ENCODE measurements around the gene VN1R4. TPM values are rescaled to one million over a fixed set of nuclear protein-coding genes. Genes with fewer than 3 reads are reported as not detected.
A peak's percentile ranks its signal among the peaks of the same experiment; 100 is the strongest.
"Not testable (repeated sequence)": the region's sequence is repeated elsewhere in the genome, so short reads cannot be mapped to it uniquely, and the experiment has no call there.

The VN1R4 gene, protein sequence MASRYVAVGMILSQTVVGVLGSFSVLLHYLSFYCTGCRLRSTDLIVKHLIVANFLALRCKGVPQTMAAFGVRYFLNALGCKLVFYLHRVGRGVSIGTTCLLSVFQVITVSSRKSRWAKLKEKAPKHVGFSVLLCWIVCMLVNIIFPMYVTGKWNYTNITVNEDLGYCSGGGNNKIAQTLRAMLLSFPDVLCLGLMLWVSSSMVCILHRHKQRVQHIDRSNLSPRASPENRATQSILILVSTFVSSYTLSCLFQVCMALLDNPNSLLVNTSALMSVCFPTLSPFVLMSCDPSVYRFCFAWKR
- total RNA-seq (2014; rRNA removed; shearing (Covaris generic); ENCODE audit: low replicate concordance) = not detected in 2 replicates

DNA sequence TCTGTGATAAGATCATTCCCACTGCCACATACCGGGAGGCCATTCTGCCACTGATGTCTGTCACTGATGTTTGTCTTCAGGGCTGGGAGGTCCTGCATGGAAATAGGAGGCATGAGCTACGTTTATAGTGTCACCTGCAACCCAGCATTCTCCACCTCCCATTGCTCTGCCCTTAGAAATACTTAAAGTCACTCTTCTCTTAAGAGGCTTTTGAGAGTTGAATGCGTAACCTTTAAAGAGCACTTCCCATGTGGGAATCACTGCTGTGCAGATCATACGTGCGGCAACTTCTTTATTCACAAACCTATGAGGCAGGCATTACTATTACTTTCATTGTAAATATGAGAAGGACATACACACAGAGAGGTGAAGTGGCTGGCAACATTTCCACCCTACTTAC is at the start of gene VN1R4:
VN1R4 (minus strand) TSS at position 101 of the 400 bp plus-strand sequence; CDS start at position 43, 58 bp downstream.
- not testable (repeated sequence) for DNase-seq, H3K36me3 ChIP-seq, H3K9me3 ChIP-seq, H3K27me3 ChIP-seq, H3K4me3 ChIP-seq

DNA sequence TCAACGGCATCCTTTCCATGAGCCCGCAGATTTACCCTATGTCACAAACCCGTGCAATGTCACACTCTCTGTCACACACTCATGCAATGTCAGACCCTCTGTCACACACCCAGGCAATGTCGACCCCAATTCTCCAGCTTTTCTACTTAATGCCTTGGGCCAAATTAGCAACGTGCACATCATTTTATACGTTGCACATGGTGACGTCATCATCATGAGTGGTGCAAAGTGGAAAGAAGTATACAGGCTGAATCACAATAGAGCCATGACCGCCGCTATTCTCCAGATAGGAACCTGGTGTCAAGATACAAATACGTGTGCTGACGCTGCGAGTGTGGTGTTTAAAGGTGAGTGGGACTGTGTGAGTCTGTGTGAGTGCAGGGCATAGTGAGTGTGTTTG is 44.4 kb upstream of the VN1R4 start:
- Histone ChIP-seq H3K9me3 (no peaks in the 10 kb centered on the region), H3K4me3 (no peak overlapping the region), H3K27me3 (no peaks in the 10 kb centered on the region), H3K36me3 (no peaks in the 10 kb centered on the region)
- DNase-seq = no peak

DNA sequence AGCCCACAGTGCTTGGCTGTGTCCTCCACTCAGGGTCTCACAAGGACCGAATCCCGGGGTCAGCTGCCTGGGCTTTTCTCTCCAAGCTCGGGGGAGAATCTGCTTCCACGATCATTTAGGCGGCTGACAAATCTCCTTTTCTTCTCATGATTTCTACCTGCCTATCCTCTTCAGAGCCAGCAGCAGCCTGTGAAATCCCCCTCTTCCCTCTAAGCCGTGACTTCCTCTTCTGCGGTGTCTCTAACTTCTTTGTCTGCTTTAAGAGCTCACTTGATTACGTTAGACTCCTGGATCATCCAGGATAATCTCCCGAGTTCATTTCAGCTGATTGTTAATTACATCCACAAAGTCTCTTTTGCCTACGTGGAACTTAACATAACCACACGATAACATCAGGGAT is 43.5 kb upstream of the VN1R4 start:
- no peak for DNase-seq
- H3K27me3 ChIP-seq = no peaks in the 10 kb centered on the region
- H3K4me3 ChIP-seq = no peak overlapping the region
- H3K36me3 ChIP-seq = no peaks in the 10 kb centered on the region
- no peaks in the 10 kb centered on the region for H3K9me3 ChIP-seq

DNA sequence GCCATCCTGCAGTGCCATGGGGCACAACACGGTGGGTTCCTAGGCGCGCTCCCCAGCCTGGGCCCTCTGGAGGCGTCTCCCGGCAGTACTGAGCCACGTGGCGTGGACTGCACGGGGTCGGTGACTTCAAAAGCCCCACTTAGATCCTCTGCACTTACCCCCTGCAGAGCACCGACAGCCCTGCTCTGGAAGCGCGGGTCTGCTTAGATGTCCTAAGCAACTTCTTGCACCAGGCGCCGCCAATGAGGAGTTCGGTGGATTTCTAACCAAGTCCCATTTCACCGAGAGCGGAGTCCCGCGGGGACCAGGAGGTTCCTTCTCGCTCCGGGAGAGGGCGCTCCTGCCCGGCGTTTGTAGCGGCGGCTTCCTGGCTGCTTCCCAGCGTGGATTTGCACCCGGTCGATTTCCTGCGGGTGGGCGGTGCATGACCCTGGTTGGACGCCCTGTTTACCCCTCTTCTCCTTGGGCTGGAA is 40.9 kb upstream of the VN1R4 start:
- no peak for DNase-seq
- no peaks in the 10 kb centered on the region for H3K27me3 ChIP-seq
- H3K4me3 ChIP-seq = no peak overlapping the region
- no peaks in the 10 kb centered on the region for H3K36me3 ChIP-seq
- H3K9me3 ChIP-seq = peaks cover 3% of the 10 kb centered on the region; the same call in 1 of the 2 replicates

DNA sequence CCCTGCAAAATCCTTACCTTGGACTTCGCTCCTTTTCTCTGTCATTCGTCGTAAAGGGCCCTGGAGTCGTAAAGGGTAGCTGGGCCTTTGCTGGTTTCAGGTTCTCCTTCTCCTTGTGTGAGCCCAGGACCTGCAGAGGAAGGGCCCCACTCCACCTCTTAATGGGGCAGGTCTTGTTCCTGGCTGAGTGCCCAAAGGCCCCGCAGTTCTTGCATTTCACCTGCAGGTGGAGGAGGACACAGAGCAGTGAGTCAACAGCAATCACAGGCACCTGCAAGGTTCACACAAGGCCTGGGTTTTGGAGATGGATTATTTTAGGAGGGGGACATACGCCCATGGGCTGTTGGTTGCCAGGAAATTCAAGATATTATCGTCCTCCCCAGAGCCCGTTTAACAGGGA is 33.8 kb upstream of the VN1R4 start:
- DNase-seq, H3K27me3 ChIP-seq, H3K4me3 ChIP-seq, H3K9me3 ChIP-seq, H3K36me3 ChIP-seq: not testable (repeated sequence)

DNA sequence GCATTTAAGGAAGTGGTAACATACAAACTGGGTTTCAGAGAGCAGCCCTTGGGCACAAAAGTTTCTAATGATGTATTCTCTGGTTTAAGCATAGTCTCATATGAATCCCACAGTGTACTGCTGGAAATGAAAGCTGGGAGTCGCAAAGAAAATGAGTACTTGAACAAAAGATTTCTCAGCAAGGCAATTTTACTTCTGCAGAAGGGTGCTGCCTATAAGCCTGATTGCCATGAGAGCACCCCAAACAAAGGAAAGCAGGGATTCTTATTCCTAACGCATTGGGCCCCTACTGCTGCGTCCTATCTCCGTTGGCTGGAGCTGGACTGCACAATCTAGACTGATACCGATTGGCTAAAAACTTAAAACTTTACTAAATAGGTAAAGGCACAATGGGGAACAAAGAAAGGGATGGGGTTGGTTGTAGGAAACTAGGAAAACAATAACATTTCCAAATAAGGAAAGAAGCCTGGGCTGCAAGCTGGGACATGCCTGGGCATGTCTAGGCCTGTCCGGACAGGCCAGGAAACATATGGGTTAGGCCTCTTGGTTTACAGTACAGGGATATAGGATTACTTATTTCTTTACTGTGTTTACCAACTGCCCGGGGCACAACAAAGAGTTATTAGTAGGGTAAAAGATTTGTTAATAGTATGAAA is 27.4 kb upstream of the VN1R4 start:
- Histone ChIP-seq H3K9me3 (peaks cover 9% of the 10 kb centered on the region), H3K36me3 (no peaks in the 10 kb centered on the region), H3K4me3 (no peak overlapping the region), H3K27me3 (no peaks in the 10 kb centered on the region)
- DNase-seq = no peak

DNA sequence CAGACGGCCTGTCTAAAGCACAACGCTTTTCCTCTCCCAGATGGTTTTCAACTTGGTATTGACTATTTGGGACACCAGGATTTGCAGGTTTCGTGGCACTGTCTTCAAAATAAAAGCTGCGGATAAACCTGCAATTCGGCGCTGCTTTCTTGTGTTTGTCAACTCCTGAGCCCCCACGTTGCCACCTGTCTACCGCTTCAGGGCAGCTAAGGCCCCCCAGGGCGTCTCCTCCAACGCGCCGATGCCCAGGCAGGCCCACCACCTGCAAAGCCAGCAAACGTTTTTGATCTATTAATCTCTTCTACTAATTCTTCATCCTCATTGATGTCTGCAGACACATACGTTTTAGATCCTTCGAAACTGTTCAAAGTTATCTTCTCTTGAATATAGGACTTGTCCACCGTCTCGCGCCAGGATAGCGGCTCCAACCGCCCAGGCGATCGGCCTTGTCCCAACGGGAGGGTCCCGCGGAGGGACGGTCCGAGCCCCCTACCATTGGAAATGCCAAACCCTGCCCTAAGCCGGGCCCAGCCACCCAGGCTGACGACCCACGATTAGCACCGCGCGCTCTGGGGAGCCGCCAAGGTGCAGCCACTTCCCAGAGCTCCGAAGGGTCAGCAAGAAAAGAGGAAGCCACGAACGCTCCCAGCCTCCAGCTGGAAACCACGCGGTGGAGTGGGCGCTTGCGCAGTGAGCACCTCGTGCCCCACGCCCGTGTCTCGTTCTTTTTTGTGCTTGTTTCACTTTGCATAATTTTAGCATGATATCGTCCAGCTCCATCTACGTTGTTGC is 23.4 kb upstream of the VN1R4 start:
- peaks cover 9% of the 10 kb centered on the region for H3K9me3 ChIP-seq
- DNase-seq = no peak
- H3K36me3 ChIP-seq = no peaks in the 10 kb centered on the region
- H3K4me3 ChIP-seq = no peak overlapping the region
- no peaks in the 10 kb centered on the region for H3K27me3 ChIP-seq

DNA sequence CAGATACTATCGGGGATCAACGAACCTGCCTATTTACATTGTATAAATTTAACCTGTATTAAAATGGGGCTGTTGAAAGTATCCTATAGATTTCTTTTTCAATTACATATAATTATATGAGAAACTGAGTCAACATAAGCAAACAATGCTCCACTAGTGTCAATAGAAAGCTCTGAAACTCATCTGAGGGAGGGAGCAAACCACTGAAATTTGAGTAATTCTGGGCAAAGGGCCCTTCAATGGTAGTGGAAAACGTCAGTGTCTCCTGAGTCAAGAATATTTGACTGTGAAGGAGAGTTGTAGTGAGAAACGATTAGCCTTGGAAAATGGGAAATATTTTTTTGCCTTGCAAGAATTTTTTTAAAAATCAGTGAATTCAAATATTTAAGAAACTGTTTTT is 17.6 kb upstream of the VN1R4 start:
- H3K9me3 ChIP-seq = no peaks in the 10 kb centered on the region; the same call in 1 of the 2 replicates
- no peak for DNase-seq
- no peak overlapping the region for H3K4me3 ChIP-seq

DNA sequence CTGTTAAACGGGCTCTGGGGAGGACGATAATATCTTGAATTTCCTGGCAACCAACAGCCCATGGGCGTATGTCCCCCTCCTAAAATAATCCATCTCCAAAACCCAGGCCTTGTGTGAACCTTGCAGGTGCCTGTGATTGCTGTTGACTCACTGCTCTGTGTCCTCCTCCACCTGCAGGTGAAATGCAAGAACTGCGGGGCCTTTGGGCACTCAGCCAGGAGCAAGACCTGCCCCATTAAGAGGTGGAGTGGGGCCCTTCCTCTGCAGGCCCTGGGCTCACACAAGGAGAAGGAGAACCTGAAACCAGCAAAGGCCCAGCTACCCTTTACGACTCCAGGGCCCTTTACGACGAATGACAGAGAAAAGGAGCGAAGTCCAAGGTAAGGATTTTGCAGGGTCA is 14.4 kb upstream of the VN1R4 start:
- not testable (repeated sequence) for H3K9me3 ChIP-seq, H3K27me3 ChIP-seq, H3K36me3 ChIP-seq, H3K4me3 ChIP-seq, DNase-seq

More for the DNA sequence above, 17.6 kb upstream of the VN1R4 start:
- no peaks in the 10 kb centered on the region for H3K27me3 ChIP-seq
- no peaks in the 10 kb centered on the region for H3K36me3 ChIP-seq

DNA sequence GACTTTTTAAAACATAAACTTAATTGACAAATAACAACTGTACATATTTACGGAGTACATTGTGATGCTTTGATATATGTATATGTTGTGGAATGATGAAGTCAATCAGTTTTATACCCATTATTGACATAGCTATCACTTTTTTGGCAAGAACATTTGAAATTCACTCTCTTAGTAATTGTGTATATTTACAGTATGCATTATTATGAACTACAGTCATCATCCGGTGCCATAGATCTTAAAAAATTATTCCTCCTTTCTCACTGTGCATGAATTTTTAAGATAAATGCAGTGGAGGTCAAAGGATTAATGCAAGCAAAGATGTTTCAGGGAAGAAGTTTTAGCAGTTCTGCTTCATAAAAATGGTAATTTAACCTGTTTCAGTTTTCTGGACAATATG is 8.0 kb upstream of the VN1R4 start:
- no peak for DNase-seq
- Histone ChIP-seq H3K4me3 (no peak overlapping the region), H3K9me3 (no peaks in the 10 kb centered on the region), H3K27me3 (no peaks in the 10 kb centered on the region), H3K36me3 (no peaks in the 10 kb centered on the region)

DNA sequence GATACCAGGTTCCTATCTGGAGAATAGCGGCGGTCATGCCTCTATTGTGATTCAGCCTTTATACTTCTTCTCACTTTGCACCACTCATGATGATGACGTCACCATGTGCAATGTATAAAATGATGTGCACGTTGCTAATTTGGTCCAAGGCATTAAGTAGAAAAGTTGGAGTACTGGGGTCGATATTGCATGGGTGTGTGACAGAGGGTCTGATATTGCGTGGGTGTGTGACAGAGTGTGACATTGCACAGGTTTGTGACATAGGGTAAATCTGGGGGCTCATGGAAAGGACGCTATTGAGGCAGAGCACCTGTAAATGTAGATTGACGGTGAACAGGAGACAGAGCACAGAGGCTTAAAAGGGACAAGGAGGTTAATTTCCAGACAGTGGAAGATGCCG is 4.5 kb upstream of the VN1R4 start:
- Histone ChIP-seq H3K4me3 (no peak overlapping the region), H3K9me3 (no peaks in the 10 kb centered on the region), H3K27me3 (no peaks in the 10 kb centered on the region), H3K36me3 (no peaks in the 10 kb centered on the region)
- no peak for DNase-seq

DNA sequence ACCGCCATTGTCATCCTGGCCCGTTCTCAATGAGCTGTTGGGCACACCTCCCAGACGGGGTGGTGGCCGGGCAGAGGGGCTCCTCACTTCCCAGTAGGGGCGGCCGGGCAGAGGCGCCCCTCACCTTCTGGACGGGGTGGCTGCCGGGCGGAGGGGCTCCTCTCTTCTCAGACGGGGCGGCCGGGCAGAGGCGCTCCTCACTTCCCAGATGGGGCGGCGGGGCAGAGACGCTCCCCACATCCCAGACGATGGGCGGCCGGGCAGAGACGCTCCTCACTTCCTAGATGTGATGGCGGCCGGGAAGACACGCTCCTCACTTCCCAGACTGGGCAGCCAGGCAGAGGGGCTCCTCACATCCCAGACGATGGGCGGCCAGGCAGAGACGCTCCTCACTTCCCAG is 2.3 kb upstream of the VN1R4 start:
- DNase-seq, H3K4me3 ChIP-seq, H3K9me3 ChIP-seq, H3K36me3 ChIP-seq, H3K27me3 ChIP-seq: not testable (repeated sequence)

DNA sequence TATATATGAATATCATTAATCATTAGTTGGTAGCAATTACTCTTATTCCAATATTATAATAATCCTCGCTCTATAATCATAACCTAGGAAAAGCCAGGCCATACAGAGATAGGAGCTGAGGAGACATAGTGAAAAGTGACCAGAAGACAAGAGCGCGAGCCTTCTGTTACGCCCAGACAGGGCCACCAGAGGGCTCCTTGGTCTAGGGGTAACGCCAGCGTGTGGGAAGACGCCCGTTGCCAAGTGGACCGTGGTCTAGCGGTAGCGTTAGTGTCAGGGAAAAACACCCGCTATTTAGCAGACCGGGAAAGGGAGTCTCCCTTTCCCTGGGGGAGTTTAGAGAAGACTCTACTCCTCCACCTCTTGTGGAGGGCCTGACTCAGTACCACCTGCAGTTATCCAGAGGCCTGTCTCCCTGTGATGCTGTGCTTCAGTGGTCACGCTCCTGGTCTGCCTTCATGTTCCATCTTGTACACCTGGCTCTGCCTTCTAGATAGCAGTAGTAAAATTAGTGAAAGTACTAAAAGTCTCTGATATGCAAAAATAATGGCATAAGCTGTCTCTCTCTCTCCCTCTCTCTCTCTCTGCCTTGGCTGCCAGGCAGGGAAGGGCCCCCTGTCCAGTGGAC is 9.7 kb downstream of the VN1R4 start, which contains the start of gene VN1R2:
VN1R2 (plus strand) TSS at position 578 of the 628 bp plus-strand sequence. CDS start 84 bp downstream, outside the sequence.
- peaks cover 25% of the 10 kb centered on the region for H3K9me3 ChIP-seq
- H3K27me3 ChIP-seq, H3K4me3 ChIP-seq, H3K36me3 ChIP-seq: not testable (repeated sequence)
- DNase-seq = peak; percentile 6

DNA sequence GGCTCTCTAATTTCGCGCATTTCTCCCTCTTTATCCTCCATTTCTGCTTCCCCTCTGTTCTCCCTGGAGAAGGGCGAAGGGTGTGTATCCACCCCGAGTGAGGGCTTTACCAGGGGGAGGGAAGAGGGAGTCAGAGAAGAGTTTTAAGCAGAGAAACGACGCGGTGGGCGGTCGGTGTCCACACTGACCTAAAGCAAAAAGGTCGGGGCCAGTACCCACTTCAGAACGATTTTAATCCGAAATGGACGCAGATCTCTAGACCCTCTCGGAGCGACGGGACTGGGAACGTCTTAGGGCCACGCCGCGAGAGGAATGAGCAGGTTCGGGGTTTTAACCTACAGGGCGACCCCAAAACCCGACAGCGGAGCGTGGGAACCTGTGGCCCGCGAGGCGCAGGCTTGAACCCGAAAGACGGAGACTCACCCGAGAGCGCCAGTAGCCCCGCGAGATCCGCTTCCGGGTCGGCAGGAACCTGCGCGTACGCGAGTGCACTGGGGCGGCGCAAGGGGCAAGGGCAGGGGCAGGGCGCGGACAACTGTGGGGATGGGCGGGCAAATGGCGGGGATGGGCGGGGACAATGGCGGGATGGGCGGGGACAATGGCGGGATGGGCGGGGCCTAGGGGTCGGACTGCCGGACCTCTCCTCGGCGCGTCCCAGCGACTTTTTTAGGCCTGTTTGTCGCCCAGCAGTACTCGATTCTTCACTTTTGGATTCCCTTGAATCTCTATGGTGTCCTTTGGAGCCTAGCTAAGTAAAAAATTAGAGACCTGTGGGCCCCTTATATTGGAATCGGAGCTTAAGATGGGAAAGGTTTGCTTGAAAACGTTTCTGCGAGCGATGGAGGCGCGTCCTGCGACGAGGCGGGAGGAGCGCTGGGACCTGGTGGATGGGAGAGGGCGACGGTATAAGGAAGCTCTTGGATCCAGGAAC is 12.8 kb downstream of the VN1R4 start, which contains the start of gene ZNF677:
ZNF677 (minus strand) TSS at position 463 of the 931 bp plus-strand sequence. CDS start 3,323 bp downstream, outside the sequence.
- DNase-seq = peak; percentile 60
- Histone ChIP-seq H3K36me3 (no peaks in the 10 kb centered on the region), H3K9me3 (peaks cover 23% of the 10 kb centered on the region), H3K4me3 (peak within 1 kb of the TSS; percentile 46), H3K27me3 (no peaks in the 10 kb centered on the region)

DNA sequence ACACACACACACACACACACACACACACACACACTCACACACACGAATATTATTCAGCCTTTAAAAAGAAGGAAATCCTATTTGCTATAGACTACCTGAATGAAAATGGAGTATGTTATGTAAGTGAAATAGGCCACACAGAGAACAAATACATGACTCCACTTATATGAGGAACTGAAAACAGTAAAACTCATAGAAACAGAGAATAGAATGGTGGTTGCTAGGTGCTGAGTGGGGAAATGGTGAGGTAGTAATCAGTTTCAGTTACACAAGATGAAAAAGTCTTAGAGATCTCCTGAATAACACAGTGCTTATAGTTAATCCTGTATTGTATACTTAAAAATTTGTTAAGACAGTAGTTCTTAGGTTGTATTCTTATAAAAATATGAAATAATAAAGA is 21.0 kb downstream of the VN1R4 start:
- H3K9me3 ChIP-seq = 0 out of 2 replicates have a peak, but pooled peaks cover 6% of the 10 kb centered on the region
- no peaks in the 10 kb centered on the region for H3K27me3 ChIP-seq
- DNase-seq = no peak
- no peaks in the 10 kb centered on the region for H3K36me3 ChIP-seq
- H3K4me3 ChIP-seq = no peak overlapping the region
